ENCODE measurements around the gene CLEC4M. TPM values are rescaled to one million over a fixed set of nuclear protein-coding genes. Genes with fewer than 3 reads are reported as not detected.

The CLEC4M gene
- total and polyA plus RNA-seq, 9 donors = 0.65 to 19.8 (median 3.6) TPM

DNA sequence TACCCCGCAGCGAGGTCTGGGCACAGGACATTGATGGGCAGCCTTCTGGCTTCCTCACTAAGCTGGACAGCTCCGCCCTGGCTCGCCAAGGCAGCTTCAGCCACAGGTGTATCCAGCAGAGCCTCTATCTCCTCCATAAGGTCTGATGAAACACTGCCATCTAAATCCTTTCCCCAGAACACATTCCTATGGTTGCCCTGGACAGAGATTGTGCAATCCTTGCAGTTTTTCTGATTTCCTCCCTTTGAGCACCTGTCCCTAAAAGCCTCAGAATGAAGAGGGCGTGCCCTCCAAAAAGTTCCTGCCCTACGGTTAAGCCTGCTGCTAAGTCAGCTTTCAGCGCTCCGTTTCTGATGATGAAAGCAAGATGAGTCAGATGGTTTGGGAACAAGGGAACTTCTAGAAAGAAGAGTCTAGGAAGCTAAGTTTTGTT, 21.0 kb downstream of the CLEC4M start:
- Histone ChIP-seq H3K27me3 (no peaks in the 10 kb centered on the region), H3K36me3 (no peaks in the 10 kb centered on the region), H3K9me3 (no peaks in the 10 kb centered on the region), H3K4me1 (ENCODE audit: insufficient read depth) (no peaks in the 10 kb centered on the region), H3K4me3 (no peak overlapping the region), H3K27ac (no peak overlapping the region)
- TF ChIP-seq, protein P1, sequence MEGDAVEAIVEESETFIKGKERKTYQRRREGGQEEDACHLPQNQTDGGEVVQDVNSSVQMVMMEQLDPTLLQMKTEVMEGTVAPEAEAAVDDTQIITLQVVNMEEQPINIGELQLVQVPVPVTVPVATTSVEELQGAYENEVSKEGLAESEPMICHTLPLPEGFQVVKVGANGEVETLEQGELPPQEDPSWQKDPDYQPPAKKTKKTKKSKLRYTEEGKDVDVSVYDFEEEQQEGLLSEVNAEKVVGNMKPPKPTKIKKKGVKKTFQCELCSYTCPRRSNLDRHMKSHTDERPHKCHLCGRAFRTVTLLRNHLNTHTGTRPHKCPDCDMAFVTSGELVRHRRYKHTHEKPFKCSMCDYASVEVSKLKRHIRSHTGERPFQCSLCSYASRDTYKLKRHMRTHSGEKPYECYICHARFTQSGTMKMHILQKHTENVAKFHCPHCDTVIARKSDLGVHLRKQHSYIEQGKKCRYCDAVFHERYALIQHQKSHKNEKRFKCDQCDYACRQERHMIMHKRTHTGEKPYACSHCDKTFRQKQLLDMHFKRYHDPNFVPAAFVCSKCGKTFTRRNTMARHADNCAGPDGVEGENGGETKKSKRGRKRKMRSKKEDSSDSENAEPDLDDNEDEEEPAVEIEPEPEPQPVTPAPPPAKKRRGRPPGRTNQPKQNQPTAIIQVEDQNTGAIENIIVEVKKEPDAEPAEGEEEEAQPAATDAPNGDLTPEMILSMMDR (IDR thresholded peaks at IDR 0.05) = no peak
- TF ChIP-seq POLR2A (IDR thresholded peaks at IDR 0.05) (no peak), EP300 (IDR thresholded peaks at IDR 0.05) (no peak)
- DNase-seq = no peak
- 16 to 24% (median 22%) methylated on average over 8 of the region's 8 CpGs for WGBS, 3 donors
- intact Hi-C loops (cut with DNase I) = no loop called here

- H3K27me3 ChIP-seq = no peaks in the 10 kb centered on the region
- no peak overlapping the region for H3K27ac ChIP-seq
- H3K9me3 ChIP-seq = no peaks in the 10 kb centered on the region
- DNase-seq = no peak
- intact Hi-C loops (cut with DNase I) = no loop called here
- no peaks in the 10 kb centered on the region for H3K36me3 ChIP-seq
- H3K4me3 ChIP-seq = no peak overlapping the region
- TF ChIP-seq EP300 (IDR thresholded peaks at IDR 0.05) (no peak), POLR2A (IDR thresholded peaks at IDR 0.05) (no peak)
- TF ChIP-seq, protein P1 (IDR thresholded peaks at IDR 0.05) = no peak
- no peaks in the 10 kb centered on the region for H3K4me1 ChIP-seq (ENCODE audit: insufficient read depth)
Measured at GRCh38 chr19:7784856-7785255, 21.8 kb downstream of the CLEC4M start.

DNA sequence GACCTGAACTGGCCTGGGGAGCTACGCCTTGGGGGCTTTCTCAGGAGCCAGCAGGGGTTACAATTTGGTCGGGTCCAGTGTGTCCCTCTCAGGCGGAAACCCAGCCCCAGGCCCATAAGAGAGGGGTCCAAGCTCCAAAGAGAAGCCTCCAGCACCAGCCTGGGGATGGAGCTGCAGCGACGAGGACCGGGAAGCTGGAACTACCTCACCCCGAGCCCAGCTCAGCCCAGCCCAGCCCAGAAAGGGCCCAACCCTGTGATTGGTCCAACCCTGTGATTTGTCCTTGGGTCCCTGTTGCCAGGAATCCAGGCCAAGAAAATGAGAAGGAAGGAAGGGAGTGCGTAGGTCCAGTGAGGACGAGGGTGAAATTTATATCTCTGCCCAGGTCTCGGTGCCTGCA, 24.1 kb downstream of the CLEC4M start:
- H3K9me3 ChIP-seq = no peaks in the 10 kb centered on the region
- intact Hi-C loops (cut with DNase I) = no loop called here
- WGBS, 3 donors = 13 to 19% (median 15%) methylated on average over 10 of the region's 10 CpGs
- H3K27ac ChIP-seq = no peak overlapping the region
- DNase-seq = peak in 1 of 5 donors; percentile 47
- H3K27me3 ChIP-seq = no peaks in the 10 kb centered on the region
- H3K4me1 ChIP-seq (ENCODE audit: insufficient read depth) = no peaks in the 10 kb centered on the region
- H3K36me3 ChIP-seq = no peaks in the 10 kb centered on the region
- no peak for TF ChIP-seq POLR2A (IDR thresholded peaks at IDR 0.05)
- TF ChIP-seq EP300 (IDR thresholded peaks at IDR 0.05) = no peak
- TF ChIP-seq, protein P1 (IDR thresholded peaks at IDR 0.05) = no peak
- no peak overlapping the region for H3K4me3 ChIP-seq

GRCh38 chr19:7787602-7788177, 24.6 kb downstream of the CLEC4M start:
- Histone ChIP-seq H3K27ac (no peak overlapping the region), H3K27me3 (no peaks in the 10 kb centered on the region), H3K4me1 (ENCODE audit: insufficient read depth) (no peaks in the 10 kb centered on the region), H3K36me3 (no peaks in the 10 kb centered on the region), H3K4me3 (no peak overlapping the region), H3K9me3 (no peaks in the 10 kb centered on the region)
- intact Hi-C loops (cut with DNase I) = no loop called here
- 9 to 11% (median 11%) methylated on average over 20 to 22 of the region's 22 CpGs for WGBS, 3 donors
- no peak for DNase-seq
- TF ChIP-seq, protein P1 (IDR thresholded peaks at IDR 0.05) = no peak
- TF ChIP-seq POLR2A (IDR thresholded peaks at IDR 0.05) (no peak), EP300 (IDR thresholded peaks at IDR 0.05) (no peak)

All from ovary (tissue), 9 donors.